GM12878 (cell line): Measurements from ENCODE around the gene EAF1. TPM values are rescaled to one million over a fixed set of nuclear protein-coding genes. Genes with fewer than 3 reads are reported as not detected.
A peak's percentile ranks its signal among the peaks of the same experiment; 100 is the strongest.

Source experiments
- ATF2 ChIP-seq: IDR thresholded peaks from 2 replicates; pipeline ENCODE4 v1.6.1; 2012; ENCODE audit warnings: low read length, inconsistent platforms
- BCLAF1 ChIP-seq: fragments of 450-650 bp; IDR thresholded peaks from 2 replicates; pipeline ENCODE4 v1.6.1; 2017; ENCODE audit warnings: antibody characterized with exemption, mild to moderate bottlenecking, moderate library complexity
- EZH2 ChIP-seq: IDR thresholded peaks from 2 replicates; pipeline ENCODE4 v1.6.1; 2012; ENCODE audit warnings: low read depth, mild to moderate bottlenecking, control low read depth, inconsistent platforms, low read length, borderline replicate concordance; ENCODE audit not compliant: control insufficient read depth
- IKZF1 ChIP-seq: fragments of 450-650 bp; conservative IDR thresholded peaks from 2 replicates; pipeline ENCODE4 v1.6.1; 2017; ENCODE audit warnings: antibody characterized with exemption, mild to moderate bottlenecking
- NR2C2 ChIP-seq: IDR thresholded peaks from 2 replicates; pipeline ENCODE4 v1.6.1; 2011; ENCODE audit warnings: borderline replicate concordance, low read depth; ENCODE audit not compliant: control insufficient read depth, insufficient read length
- NR2F1 ChIP-seq: fragments of 450-650 bp; conservative IDR thresholded peaks from 2 replicates; pipeline ENCODE4 v1.6.1; 2017; ENCODE audit warnings: mild to moderate bottlenecking
- PAX5 ChIP-seq: IDR thresholded peaks from 2 replicates; pipeline ENCODE4 v1.6.1; 2011; ENCODE audit warnings: low read depth, low read length, borderline replicate concordance
- POLR2AphosphoS2 ChIP-seq: IDR thresholded peaks from 2 replicates; pipeline ENCODE4 v1.6.1; 2011; ENCODE audit warnings: low read depth, mild to moderate bottlenecking, low read length, improper control_type of control experiment, moderate library complexity
- RELB ChIP-seq: fragments of 450-650 bp; IDR thresholded peaks from 2 replicates; pipeline ENCODE4 v1.6.1; 2017; ENCODE audit warnings: low read depth, mild to moderate bottlenecking, moderate library complexity
- RFX5 ChIP-seq: IDR thresholded peaks from 2 replicates; pipeline ENCODE4 v1.6.1; 2011; ENCODE audit warnings: low read depth, low read length, improper control_type of control experiment
- RUNX3 ChIP-seq: IDR thresholded peaks from 2 replicates; pipeline ENCODE4 v1.6.1; 2012; ENCODE audit warnings: low read length, inconsistent platforms
- SKIL ChIP-seq: fragments of 450-650 bp; IDR thresholded peaks from 2 replicates; pipeline ENCODE4 v1.6.1; 2017; ENCODE audit warnings: mild to moderate bottlenecking, low read depth, inconsistent platforms; ENCODE audit not compliant: poor library complexity, severe bottlenecking
- SMARCA5 ChIP-seq: fragments of 450-650 bp; IDR thresholded peaks from 2 replicates; pipeline ENCODE4 v1.6.1; 2017; ENCODE audit warnings: mild to moderate bottlenecking
- SMC3 ChIP-seq: IDR thresholded peaks from 2 replicates; pipeline ENCODE4 v1.6.1; 2011; ENCODE audit warnings: low read length, improper control_type of control experiment, borderline replicate concordance
- SUZ12 ChIP-seq: fragments of 200-600 bp; sonication (generic); IDR thresholded peaks from one replicate; pipeline ENCODE4 v1.6.1; 2018; ENCODE audit warnings: antibody characterized with exemption, mild to moderate bottlenecking; ENCODE audit not compliant: unreplicated experiment
- TAF1 ChIP-seq: IDR thresholded peaks from 2 replicates; pipeline ENCODE4 v1.6.1; 2011; ENCODE audit warnings: mild to moderate bottlenecking, low read depth, low read length, borderline replicate concordance
- TBL1XR1 ChIP-seq: IDR thresholded peaks from 2 replicates; pipeline ENCODE4 v1.6.1; 2012; ENCODE audit warnings: low read depth, low read length, improper control_type of control experiment
- ZBTB33 ChIP-seq: fragments of 450-650 bp; IDR thresholded peaks from 2 replicates; pipeline ENCODE4 v1.6.1; 2017; ENCODE audit warnings: mild to moderate bottlenecking
- ZSCAN29 ChIP-seq: fragments of 450-650 bp; IDR thresholded peaks from 2 replicates; pipeline ENCODE4 v1.6.1; 2017; ENCODE audit warnings: mild to moderate bottlenecking, moderate library complexity
- polyA plus RNA-seq, 11 experiments: library from polyadenylated mRNA; depleted of rRNA in 4 of 11; unstranded in 6 of 11; stranded (reverse) in 5 of 11; fragments of >200 nt; fragmentation: Nextera tagmentation in 4 of 11; fragmentation: Illumina TruSeq in 1 of 11; extraction: Ambion mirVana in 4 of 11; extraction: Trizol in 1 of 11; gene quantifications; 1 replicate in 1 of 11; 2 replicates in 10 of 11; pipeline versions ENCODE4 v1.2.1 to v1.2.3, GENCODE V29; 2011 to 2016; ENCODE audit warnings: inconsistent platforms in 2 of 11, missing spikeins in 2 of 11, low read depth in 1 of 11
- total RNA-seq, 4 experiments: library from RNA; depleted of rRNA in 3 of 4; stranded (reverse); fragments of >200 nt in 3 of 4; fragmentation: Illumina TruSeq in 1 of 4; extraction: Trizol in 1 of 4; gene quantifications; 2 replicates each; pipeline versions ENCODE4 v1.2.1 to v1.2.3, GENCODE V29; 2013 to 2021

Gene EAF1
- total and polyA plus RNA-seq, 10 of the 15 experiments (the other 5 are each of a cell fraction or from before 2014, with no cell fraction given), result 6.8 to 21.6 (median 15.6) TPM

- TF ChIP-seq RFX5, result no peak
- peak; percentile 95 for TF ChIP-seq NR2C2
- peak; percentile 66 for TF ChIP-seq ATF2
- TF ChIP-seq RUNX3, result peak; percentile 70
- peak; percentile 81; the same call in 1 of the 2 replicates for TF ChIP-seq SMARCA5
- TF ChIP-seq POLR2AphosphoS2, result no peak
- TF ChIP-seq ZSCAN29, result no peak
- no peak; the same call in 1 of the 2 replicates for TF ChIP-seq NR2F1
- TF ChIP-seq TAF1, result no peak
- no peak for TF ChIP-seq ZBTB33
- TF ChIP-seq SMC3, result peak; percentile 95
- TF ChIP-seq RELB, result no peak
- peak; percentile 46 for TF ChIP-seq IKZF1
- TF ChIP-seq TBL1XR1, result peak; percentile 96
- TF ChIP-seq BCLAF1, result no peak
- TF ChIP-seq SUZ12, result no peak
- peak; percentile 42 for TF ChIP-seq SKIL
- no peak for TF ChIP-seq EZH2
- TF ChIP-seq PAX5, result 0 out of 2 replicates have a peak, but pooled peaks have one; percentile 19
These were observed 49.2 kb upstream of the EAF1 start (continued) for GRCh38 chr3:15377961-15378791.
